HEK293 (cell line): ENCODE results near the gene TMEM184A.

Experiments
- PRDM1 ChIP-seq: fragments of 450-650 bp; formaldehyde crosslinking; IDR thresholded peaks from 2 replicates; pipeline ENCODE4; 2016; ENCODE audit warnings: missing biosample characterization, missing genetic modification characterization
- YY1 ChIP-seq: fragments of 450-650 bp; formaldehyde crosslinking; IDR thresholded peaks from 2 replicates; pipeline ENCODE4 v1.5.1; 2018; ENCODE audit warnings: missing biosample characterization, missing genetic modification characterization
- ZBTB21 ChIP-seq: fragments of 450-650 bp; formaldehyde crosslinking; IDR thresholded peaks from 2 replicates; pipeline ENCODE4 v1.5.1; 2017; ENCODE audit warnings: missing biosample characterization, missing genetic modification characterization
- ZFP41 ChIP-seq: fragments of 450-650 bp; formaldehyde crosslinking; IDR thresholded peaks from 2 replicates; pipeline ENCODE4 v1.5.1; 2016; ENCODE audit warnings: missing biosample characterization, missing genetic modification characterization, borderline replicate concordance
- ZNF140 ChIP-seq: fragments of 450-650 bp; formaldehyde crosslinking; IDR thresholded peaks from 2 replicates; pipeline ENCODE4 v1.5.1; 2016; ENCODE audit warnings: missing biosample characterization, missing genetic modification characterization
- ZNF19 ChIP-seq: fragments of 450-650 bp; formaldehyde crosslinking; IDR thresholded peaks from 2 replicates; pipeline ENCODE4; 2016; ENCODE audit warnings: missing biosample characterization, missing genetic modification characterization, low read depth
- ZNF223 ChIP-seq: fragments of 450-650 bp; formaldehyde crosslinking; IDR thresholded peaks from 2 replicates; pipeline ENCODE4 v1.5.1; 2016; ENCODE audit warnings: missing biosample characterization, missing genetic modification characterization
- ZNF248 ChIP-seq: fragments of 450-650 bp; formaldehyde crosslinking; IDR thresholded peaks from 2 replicates; pipeline ENCODE4 v1.5.1; 2017; ENCODE audit warnings: missing biosample characterization, missing genetic modification characterization
- ZNF792 ChIP-seq: fragments of 450-650 bp; formaldehyde crosslinking; IDR thresholded peaks from 2 replicates; pipeline ENCODE4 v1.5.1; 2016; ENCODE audit warnings: missing biosample characterization, missing genetic modification characterization
- TF ChIP-seq, protein P1 (sequence below): fragments of 450-650 bp; formaldehyde crosslinking; IDR thresholded peaks from 2 replicates; pipeline ENCODE4 v1.5.1; 2016; ENCODE audit warnings: missing biosample characterization, missing genetic modification characterization
- TF ChIP-seq, protein P2 (sequence below): fragments of 450-650 bp; IDR thresholded peaks from 2 replicates; pipeline ENCODE4 v1.5.1; 2018; ENCODE audit warnings: missing biosample characterization, mild to moderate bottlenecking, missing genetic modification characterization
- TF ChIP-seq, protein P3 (sequence below): fragments of 450-650 bp; formaldehyde crosslinking; IDR thresholded peaks from 2 replicates; pipeline ENCODE4 v1.5.1; 2016; ENCODE audit warnings: missing biosample characterization, missing genetic modification characterization

DNA sequence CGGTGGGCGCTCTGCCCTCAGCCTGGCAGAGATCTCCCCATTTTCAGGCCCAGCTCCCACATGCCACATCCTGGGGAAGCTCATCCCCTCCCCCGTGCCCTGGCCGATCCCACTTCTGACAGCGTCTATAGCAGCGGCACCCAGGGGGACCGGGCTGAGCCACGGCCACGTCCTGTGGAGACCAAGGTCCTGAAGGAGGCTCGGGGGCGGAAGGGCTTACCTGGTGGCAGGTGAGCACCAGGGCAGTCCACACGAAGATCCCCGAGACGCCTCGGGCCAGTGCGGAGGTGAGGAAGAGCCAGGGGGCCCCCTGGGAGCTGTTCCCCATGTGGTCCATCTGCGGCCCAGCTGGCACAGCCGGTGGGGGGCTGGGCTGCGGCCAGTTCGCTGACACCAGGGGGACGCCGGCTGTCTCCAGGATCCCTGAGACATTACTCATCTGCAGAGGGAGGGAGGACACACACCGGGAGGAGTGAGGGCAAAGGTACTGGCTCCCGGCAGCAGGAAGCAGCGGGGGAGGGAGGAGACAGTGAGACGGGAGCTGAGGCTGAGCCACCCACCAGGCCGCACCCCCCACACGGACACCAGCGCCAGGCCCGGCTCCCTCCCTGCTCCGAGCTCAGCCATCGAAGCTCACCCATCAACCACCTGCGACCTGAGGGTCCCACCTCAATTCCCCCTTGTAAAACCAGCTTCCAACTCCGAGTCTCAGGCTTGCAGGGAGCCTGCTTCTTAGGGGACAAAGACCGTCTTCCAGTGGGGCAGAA lies 776 bp downstream of the TMEM184A start:
- TF ChIP-seq ZNF140 (tag by site-specific recombination) (no peak), ZNF792 (tag by site-specific recombination) (no peak), ZNF19 (tag by site-specific recombination) (no peak), PRDM1 (tag by site-specific recombination) (no peak), ZNF248 (no peak), YY1 (tag by site-specific recombination) (no peak), ZNF223 (tag by site-specific recombination) (no peak), ZBTB21 (tag by site-specific recombination) (no peak), ZFP41 (tag by site-specific recombination) (no peak)
- TF ChIP-seq, protein P1, sequence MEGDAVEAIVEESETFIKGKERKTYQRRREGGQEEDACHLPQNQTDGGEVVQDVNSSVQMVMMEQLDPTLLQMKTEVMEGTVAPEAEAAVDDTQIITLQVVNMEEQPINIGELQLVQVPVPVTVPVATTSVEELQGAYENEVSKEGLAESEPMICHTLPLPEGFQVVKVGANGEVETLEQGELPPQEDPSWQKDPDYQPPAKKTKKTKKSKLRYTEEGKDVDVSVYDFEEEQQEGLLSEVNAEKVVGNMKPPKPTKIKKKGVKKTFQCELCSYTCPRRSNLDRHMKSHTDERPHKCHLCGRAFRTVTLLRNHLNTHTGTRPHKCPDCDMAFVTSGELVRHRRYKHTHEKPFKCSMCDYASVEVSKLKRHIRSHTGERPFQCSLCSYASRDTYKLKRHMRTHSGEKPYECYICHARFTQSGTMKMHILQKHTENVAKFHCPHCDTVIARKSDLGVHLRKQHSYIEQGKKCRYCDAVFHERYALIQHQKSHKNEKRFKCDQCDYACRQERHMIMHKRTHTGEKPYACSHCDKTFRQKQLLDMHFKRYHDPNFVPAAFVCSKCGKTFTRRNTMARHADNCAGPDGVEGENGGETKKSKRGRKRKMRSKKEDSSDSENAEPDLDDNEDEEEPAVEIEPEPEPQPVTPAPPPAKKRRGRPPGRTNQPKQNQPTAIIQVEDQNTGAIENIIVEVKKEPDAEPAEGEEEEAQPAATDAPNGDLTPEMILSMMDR (tag by site-specific recombination), result no peak
- TF ChIP-seq, protein P2, sequence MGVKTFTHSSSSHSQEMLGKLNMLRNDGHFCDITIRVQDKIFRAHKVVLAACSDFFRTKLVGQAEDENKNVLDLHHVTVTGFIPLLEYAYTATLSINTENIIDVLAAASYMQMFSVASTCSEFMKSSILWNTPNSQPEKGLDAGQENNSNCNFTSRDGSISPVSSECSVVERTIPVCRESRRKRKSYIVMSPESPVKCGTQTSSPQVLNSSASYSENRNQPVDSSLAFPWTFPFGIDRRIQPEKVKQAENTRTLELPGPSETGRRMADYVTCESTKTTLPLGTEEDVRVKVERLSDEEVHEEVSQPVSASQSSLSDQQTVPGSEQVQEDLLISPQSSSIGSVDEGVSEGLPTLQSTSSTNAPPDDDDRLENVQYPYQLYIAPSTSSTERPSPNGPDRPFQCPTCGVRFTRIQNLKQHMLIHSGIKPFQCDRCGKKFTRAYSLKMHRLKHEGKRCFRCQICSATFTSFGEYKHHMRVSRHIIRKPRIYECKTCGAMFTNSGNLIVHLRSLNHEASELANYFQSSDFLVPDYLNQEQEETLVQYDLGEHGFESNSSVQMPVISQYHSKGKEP (tag by site-specific recombination), result no peak
- TF ChIP-seq, protein P3, sequence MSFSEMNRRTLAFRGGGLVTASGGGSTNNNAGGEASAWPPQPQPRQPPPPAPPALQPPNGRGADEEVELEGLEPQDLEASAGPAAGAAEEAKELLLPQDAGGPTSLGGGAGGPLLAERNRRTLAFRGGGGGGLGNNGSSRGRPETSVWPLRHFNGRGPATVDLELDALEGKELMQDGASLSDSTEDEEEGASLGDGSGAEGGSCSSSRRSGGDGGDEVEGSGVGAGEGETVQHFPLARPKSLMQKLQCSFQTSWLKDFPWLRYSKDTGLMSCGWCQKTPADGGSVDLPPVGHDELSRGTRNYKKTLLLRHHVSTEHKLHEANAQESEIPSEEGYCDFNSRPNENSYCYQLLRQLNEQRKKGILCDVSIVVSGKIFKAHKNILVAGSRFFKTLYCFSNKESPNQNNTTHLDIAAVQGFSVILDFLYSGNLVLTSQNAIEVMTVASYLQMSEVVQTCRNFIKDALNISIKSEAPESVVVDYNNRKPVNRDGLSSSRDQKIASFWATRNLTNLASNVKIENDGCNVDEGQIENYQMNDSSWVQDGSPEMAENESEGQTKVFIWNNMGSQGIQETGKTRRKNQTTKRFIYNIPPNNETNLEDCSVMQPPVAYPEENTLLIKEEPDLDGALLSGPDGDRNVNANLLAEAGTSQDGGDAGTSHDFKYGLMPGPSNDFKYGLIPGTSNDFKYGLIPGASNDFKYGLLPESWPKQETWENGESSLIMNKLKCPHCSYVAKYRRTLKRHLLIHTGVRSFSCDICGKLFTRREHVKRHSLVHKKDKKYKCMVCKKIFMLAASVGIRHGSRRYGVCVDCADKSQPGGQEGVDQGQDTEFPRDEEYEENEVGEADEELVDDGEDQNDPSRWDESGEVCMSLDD (tag by site-specific recombination), result no peak
